Islet precursor cell (in vitro differentiated cells): ENCODE data around the gene MTMR12.
A peak's percentile ranks its signal among the peaks of the same experiment; 100 is the strongest.
"Not testable (repeated sequence)": the region's sequence is repeated elsewhere in the genome, so short reads cannot be mapped to it uniquely, and the experiment has no call there.

Experiments
- DNase-seq: peaks from one replicate; pipeline ENCODE4 v3.0.0-alpha.2; 2018

The MTMR12 gene

DNA sequence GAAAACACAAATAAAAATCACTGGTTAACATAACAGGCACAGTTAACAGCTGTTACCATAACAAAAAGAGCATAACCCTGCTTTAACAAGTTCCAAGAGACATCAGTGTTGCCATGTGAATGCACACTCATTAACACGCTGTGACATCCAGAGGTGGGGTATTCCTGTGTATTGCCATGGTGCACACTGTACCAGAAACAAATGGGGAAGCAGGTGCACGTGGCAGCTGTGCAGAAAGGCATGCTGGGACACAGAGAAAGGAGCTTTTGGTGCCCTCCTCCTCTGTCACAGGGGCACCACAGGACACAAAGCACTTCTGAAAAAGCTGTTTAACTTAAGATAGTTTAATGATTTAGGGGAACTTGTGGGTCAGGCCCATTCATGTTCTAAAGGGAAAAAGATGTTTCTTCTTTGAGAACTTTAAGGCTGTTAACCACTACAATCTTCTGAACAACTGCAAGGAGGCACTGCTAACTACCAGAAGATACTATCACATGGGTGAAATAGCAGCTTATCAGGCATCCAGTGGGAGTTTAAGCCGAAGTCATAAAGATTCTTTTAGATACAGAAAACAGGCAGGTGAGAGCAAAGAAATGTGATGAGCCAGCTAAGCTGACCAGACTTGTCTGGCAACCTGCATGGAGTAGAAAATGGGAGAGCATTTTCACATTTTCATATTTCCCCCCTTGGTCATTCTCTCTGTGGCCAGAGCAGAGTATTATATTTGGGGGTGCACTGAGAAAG lies 82.2 kb downstream of the MTMR12 start:
- no peak for DNase-seq

DNA sequence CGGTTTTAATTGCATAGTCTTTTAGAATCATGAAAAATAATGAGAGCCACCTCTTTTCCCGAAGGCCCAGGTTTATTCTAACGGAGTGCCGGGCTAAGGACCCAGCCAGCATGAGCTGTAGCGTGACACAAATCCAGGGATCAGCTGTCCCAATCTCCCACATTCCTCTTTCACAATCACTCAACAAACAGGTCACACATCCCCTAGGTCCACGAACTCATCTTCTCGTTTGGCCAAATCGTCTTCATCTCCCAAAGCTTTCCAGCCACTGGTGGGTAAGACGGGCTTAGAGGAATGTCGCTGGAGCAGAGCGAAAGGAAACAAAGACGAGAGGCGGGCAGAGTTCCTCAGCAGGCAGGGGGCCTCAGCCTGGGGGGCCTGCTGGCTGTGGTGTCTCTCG lies 83.2 kb downstream of the MTMR12 start:
- DNase-seq: no peak

DNA sequence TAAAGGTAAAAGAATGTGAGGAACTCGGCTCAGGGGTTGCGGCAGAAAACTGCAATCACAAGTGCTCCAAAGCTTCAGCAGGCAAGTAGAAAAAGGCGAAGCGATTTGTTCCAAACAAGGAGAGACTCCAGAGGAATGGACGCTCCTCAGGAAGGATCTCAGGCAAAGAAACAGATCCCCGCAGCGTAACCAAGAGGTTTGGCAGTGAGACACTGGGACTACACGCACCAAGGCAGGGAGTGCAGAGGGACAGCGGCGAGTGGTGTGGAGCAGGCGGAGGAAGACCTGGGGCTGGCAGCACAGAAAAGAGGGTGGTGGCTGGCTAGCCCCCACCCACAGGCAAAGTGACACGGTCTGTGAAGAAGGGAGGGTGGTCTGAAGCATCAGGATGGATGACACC lies 83.9 kb downstream of the MTMR12 start:
- DNase-seq: no peak

DNA sequence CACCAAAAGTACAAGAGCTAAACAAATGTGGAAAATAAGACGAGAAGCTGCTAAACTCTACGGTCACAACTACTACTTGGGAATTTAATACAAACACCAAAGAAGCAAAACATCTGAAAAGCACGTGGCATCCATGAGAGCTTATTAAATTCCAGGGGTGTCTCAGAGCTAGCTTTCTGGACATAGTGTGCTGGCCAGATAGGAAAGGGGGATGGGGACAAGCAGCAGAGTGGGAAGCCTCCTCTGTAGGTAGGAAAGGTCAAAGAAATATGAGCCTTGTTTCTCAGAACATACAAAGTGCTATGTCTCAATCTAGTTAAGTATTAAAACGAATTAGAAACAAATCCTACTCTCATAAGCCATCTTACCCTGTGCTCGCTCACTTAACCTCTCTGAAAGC lies 87.3 kb downstream of the MTMR12 start:
- no peak for DNase-seq

DNA sequence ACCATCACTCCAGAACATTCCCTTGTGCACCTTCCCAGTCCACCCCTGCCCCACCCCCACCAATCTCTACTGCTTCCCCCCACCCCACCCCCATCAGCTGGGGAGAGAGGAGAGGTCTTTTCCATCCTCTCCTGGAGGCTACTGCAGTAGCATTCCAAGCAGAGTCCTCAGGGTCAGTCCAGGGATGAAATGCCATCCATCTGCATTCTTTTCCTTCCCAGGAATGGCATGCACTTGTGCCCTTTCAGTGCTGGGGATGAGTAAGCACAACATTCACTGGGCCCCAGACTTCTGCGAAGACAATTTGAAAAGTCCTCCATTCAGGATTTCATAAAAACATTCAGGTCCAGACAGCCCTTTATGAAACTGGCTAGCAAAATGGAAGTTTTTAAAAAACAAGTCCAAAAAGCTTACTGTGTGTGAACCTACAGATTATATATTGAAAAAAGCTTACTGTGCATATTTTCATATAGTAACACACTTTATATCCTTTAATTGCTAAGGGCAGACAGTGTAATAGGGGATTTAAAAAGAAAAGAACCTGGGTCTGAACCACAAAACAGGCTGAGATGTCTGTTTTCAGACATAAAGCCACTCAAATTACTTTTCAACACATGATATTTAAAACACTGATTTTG lies 88.6 kb downstream of the MTMR12 start:
- peak; percentile 96 for DNase-seq

DNA sequence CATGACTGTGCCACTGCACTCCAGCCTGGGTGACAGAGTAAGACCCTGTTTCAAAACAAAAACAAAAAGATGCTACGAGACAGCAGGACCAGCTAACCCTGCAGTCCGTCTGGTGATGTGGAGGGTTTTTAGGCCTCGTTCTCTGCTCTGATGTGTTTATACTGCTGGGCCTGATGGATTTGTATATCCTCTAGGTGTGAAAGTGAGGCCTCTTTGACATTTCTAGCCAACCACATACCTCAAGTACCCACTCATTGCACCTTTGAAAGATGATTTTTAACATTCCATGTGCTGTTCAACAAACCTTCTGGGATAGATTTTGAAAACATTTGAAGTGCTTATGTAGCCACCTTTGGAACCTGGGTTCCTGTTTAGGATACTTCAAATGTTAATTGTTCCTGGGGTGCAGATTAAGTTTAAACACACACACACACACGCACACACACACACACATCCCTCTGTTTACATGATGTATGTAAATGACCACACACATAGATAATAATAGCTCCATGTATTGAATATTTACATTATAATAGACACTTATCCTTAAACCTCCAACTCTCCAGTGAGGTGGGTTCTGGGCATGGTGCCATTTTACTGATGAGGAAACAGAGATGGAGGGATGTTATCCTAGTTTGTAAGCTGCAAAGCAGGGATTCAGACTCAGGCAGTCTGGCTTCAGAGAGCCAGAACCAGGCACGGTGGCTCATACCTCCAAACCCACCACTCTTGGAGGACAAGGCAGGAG lies 89.8 kb downstream of the MTMR12 start:
- DNase-seq: no peak

DNA sequence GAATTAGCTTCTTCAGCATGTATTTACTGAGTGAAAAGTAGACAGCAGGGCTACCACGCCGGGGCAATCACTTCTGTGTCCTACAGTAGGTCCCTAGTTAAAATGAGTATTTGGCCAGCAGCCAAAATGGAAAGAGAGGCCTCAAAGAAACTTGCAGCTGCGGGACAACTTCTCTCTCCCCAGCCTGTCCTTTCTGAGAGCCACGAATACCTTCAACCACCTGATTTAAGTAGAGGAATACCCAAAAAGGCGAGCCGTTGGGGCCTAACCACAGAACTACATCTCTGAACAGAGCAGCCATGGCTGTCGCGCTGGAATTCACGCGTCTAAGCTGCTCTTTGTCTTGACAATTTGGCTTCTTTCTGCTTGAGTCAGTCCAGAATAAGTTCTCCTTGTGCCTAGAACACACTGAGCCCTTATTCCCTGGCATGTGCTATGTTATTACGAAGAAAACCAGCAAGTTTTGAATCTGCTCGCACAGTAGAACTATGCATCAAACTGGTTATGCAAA lies 94.8 kb downstream of the MTMR12 start:
- DNase-seq: no peak

DNA sequence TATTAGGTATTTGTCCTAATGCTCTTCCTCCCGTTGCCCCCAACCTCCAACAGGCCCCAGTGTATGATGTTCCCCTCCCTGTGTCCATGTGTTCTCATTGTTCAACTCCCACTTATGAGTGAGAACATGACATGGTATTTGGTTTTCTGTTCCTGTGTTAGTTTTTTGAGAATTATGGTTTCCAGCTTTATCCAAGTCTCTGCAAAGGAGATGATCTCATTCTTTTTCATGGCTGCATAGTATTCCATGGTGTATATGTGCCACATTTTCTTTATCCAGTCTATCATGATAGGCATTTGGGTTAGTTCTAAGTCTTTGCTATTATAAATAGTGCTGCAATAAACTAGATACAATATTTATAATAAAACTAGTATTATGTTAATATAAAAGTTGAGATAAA lies 98.4 kb downstream of the MTMR12 start:
- DNase-seq: not testable (repeated sequence)

DNA sequence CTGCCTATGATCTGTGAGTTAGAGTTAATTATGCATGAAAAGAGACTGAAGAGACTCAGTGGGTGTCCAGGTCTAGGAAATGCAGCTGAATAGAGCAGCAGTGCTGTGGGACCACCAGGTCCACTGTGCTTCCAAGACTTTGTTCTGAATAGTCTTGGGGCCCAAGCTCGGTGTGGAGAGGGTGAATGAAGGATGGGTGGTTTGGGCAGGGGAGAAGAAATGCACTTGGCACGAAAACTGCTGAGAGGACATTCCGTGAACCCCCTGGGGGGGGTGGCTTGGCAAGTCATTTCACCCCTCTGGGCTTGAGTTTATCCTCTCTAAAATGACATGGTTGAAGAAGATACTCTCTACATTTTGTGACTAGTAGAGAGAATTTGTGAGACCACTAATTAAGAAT lies 102.6 kb downstream of the MTMR12 start:
- no peak for DNase-seq

DNA sequence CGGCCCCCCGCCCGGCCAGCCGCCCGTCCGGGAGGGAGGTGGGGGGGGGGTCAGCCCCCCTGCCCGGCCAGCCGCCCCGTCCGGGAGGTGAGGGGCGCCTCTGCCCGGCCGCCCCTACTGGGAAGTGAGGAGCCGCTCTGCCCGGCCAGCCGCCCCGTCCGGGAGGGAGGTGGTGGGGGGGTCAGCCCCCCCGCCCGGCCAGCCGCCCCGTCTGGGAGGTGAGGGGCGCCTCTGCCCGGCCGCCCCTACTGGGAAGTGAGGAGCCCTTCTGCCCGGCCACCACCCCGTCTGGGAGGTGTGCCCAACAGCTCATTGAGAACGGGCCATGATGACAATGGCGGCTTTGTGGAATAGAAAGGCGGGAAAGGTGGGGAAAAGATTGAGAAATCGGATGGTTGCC lies 103.9 kb downstream of the MTMR12 start:
- not testable (repeated sequence) for DNase-seq

DNA sequence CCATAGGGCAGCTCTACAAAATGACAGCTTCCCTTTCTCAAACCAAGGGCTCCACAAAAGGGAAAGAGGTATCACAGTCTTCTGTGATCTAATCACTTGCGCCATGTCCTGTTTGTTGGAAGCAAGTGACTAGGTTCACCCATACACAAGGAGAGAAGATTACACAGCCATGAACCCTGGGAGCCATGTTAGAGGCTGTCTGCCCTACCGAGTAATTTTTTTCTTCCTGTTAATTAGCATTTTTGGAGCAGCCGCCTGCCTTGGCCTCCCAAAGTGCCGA lies 105.4 kb downstream of the MTMR12 start:
- DNase-seq: no peak

DNA sequence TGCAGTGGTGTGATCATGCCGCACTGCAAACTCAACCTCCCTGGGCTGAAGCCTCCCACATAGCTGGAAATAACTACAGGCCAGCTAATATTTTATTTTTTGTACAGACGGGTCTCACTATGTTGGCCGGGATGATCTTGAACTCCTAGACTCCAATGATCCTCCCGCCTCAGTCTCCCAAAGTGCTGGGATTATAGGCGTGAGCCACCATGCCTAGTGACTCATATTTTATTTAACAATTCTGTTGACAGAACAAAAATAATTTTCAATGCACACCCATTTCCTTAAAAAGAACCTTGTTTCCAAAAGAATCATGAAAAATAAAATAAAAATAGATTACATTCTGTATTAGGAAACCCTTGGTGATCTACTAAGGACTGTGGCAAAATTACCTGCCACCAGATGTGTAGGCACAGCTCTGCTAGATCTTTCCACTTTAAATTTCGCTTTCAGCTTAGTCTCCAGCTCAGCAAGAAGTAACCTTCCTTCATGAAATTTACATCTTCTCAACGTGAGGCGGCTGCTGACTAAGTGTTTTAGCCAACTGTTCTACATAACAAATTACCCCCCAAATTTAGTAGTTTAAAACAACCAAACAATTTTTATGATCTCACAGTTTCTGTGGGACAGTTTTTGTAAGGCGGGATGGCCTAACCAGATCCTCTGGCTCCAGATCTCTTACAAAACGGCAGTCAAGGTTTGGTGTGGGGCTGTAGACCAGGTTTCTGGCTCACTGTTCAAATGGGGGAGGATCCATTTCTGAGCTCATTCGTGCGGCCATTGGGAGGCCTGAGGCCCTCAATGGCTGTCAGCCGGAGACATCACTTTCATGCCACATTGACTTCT lies 106.0 kb downstream of the MTMR12 start:
- DNase-seq: no peak

DNA sequence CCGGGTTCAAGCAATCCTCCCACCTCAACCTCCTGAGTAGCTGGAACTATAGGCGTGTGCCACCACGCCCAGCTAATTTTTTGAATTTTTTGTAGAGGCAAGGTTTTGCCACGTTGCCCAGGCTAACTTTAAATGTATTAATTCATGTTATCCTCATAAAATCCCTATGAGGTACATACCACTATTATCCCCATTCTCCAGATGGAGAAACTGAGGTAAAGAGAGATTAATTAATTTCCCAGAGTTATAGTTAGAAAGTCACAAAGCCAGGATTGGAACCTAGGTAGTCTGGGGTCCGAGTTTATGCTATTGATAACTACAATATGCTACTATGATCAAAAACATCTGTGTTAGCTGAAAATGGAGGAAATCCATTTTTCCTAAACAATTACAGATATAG lies 106.7 kb downstream of the MTMR12 start:
- no peak for DNase-seq

DNA sequence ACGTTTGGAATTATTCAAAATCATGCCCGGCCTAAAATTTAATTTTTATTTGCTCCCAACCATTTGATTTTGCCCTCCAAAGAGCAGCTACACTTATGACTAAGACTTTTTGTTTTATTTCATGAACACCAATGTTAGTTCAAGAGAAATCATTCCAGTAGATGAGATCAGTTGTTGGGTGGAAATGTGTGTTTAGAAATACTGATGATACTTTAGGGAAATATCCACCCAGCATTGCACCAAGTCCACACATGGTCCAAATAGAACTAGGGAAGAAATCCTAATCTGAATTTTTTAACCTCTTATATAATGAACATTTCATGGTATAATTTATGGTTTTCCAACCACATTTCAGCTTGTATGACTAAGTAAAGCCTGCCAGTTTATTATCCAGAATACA lies 110.3 kb downstream of the MTMR12 start:
- no peak for DNase-seq

DNA sequence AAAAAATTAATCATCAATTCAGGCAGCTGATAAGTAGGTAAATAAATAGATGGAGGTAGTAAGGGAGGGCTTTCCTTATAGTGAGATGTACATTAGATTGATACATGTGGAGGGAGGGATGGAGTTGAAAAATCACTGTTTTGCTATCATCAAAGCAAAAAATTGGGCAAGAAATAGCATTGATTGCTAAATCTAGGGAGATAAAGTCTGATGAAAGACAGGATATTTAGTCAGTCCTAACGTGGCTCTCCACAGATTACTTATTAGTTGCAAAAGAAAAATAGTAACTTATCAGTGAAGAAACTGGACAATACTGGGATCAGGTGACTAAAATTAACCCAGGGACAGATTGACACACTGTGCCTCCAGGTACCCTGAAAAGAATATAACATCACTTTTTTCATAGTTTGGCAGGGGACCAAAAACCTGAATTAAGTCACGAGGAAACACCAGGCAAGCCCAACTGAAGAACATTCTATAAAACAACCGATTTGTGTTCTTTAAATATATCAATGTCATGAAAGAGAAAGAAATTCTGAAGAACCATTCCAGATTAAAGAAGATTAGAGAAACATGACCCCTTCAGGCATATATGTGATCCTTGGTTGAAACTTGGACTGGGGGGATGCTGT lies 111.5 kb downstream of the MTMR12 start:
- DNase-seq: no peak

DNA sequence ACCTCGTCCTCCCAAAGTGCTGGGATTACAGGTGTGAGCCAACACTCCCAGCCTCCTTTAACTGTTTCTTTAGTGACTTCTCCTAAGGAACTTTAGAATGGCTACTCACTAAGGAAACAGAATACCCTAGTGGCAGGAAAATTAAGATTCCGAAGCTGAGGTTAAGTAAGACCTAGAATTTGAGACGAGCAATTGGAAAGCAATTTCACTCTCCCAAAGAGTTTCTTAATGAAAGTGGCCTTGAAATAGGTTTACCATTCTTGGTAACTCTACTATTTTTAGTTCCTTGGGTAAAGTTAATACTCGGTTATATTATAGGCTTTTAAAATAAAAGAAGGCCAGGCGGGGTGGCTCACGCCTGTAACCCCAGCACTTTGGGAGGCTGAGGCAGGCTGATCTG lies 115.7 kb downstream of the MTMR12 start:
- no peak for DNase-seq

DNA sequence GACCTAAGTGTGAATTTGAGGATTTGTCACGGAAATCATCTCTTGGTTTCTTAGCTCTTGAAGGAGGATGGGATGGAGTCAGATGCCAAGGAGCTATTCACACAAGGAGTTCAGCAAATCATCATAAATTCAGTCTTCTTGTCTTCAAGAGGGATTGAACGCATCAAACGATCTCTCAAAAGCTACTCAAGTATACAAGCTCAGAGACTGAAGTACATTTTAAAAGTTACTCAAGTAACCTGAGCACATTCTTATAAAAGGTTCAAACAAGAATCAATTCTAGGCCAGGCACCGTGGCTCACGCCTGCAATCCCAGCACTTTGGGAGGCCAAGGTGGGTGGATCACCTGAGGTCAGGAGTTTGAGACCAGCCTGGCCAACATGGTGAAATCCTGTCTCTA lies 117.5 kb downstream of the MTMR12 start:
- no peak for DNase-seq

DNA sequence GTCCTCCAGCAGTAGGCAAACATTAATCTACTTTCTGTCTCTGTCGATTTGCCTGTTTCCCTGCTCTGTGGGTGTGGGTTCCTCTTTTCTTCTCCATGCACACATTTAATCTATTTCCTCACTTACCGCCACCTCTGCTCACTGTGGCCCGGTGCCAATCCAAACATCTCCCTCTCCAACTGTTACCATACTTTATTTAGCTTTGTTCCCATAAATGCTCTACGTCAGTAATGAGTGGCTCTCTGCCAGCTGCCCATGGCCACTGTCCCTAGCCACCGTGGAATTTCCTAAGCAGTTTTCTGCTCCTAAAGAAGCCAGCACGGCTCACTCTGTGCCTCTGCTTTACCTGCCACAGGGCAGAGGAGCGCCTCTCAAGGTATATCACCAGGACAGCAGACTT lies 119.1 kb downstream of the MTMR12 start:
- no peak for DNase-seq

DNA sequence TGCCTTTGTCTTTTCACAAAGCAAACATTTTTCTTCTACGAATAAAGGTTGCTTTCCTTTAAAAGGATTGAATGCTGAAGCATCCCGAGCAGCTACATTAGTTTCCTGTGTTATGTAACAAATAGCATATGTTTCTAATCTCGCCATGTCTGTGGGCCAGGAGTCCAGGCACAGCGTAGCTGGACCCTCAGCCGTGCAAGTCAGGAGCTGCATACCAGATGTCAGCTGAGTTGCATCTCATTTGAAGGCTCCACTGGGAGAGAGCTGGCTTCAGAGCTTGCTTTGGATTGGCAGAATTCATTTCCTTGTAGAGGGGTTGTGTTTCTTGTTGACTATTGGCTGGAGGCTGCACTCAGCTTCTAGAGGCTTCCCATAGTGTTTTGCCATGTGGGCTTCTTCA lies 122.6 kb downstream of the MTMR12 start:
- DNase-seq: no peak

DNA sequence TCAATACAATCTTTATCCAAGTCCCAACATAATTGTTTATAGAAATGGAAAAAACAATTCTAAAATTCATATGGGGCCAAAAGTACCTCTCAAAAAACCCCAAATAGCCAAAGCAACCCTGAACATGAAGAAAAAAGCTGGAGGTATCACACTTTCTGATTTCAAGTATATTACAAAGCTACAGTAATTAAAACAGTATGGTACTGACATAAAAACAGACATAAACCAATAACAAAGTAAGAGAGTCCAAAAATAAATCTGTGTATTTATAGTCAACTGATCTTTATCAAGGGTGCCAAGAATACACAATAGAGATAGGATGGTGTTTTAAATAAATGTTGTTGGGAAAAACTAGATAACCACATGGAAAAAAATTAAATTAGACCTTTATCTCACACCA lies 125.1 kb downstream of the MTMR12 start:
- no peak for DNase-seq

DNA sequence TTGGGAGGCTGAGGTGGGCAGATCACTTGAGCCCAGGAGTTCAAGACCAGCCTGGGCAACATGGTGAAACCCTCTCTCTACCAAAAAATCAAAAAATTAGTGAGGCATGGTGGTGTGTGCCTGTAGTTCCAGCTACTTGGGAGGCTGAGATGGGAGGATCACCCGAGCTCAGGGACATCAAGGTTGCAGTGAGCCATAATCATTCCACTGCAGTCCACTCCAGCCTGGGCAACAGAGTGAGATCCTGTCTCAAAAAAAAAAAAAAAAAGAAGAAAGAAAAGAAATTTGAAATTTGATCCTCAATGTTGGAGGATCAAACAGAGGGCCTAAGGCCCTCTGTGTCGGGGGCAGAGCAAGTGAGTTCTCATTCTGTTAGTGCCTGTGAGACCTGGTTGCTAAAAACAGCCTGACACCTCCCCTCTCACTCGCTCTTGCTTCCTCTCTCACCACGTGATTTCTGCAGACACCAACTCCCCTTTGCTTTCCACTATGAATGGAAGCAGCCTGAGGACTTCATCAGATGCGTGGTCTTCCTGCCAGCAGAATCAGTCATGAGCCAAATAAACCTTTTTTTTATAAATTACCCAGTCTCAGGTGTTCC lies 130.2 kb downstream of the MTMR12 start:
- DNase-seq: no peak
